ENCODE measurements around the gene EIF3F. TPM values are rescaled to one million over a fixed set of nuclear protein-coding genes. Genes with fewer than 3 reads are reported as not detected.

The EIF3F gene
- total RNA-seq, 4 donors from 2014 or later, result 187 to 263 (median 231) TPM

DNA sequence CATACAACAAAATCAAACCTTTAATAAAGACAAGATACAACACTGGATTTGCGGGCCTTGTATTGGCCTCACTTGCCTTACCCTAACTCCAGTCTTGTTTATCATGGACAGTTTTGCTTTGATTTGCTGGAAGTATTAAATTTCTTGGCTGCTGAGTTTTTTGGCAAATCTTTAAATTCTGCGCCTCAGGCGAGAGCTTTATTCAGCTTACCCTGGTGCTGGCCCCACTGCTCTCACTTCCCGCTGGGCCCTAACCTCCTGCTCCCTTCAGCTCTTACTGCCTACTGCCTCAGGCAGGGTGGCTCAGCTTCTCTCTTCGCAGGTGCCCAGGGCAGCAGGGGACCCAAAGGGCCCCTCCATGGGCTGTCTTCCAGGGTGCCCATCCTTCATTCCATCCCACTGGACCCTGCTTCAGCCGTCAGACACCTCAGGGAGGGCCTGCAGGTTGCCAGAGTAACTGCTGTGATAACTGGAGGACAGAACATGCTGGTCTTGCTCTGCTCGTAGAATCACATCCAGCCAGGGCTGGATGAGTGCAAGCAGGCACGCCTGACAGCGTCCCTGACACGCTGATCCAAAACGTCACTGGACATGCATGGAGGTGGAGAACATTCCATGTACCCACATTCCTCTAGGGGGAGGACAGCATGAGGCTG, 48.2 kb downstream of the EIF3F start:
- WGBS, 2 donors, result 75 to 82% methylated on average over 11 of the region's 11 CpGs
- H3K27ac ChIP-seq, result peak overlapping the region in 2 of 3 donors; percentile 49 to 57
- intact Hi-C loops (cut with DNase I), result no loop called here

DNA sequence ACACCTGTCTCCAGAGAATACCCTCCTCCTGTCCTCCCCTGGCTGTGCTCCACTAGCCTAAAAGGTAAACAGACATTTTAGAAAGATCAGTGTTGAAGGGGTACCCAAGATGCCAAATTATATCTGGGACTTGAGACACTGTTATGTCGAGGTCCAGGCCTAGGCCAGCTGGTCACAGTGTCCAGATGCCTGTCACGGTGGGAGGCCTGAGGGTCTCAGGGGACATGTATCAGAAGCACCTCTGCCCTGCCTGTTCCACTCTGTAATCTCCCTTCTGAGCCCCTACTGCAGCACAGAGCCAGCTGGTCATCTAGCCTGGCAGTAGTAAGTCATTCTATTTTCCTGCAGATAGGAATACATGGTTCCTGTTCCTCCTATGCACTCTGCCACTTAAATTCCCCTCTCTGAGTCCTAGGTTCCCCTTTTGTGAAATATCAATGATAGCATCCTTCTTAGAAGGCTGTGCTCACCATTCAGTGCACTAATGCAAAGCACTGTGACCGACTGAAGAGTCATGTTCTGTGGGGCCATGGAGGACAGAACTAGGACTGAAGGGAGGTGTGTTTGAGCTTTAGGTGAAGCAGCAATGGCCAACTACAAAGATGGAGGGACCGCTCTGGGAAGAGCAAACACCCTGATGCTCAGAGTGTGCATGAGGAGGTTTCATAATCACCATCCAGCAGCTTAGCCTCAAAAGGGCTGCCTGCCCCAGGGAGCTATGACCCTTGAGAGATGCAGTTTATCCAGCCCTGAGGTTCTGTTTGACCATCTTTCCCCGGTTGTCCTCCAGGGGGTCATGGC, 49.1 kb downstream of the EIF3F start:
- no peaks in the 10 kb centered on the region for H3K27me3 ChIP-seq
- H3K36me3 ChIP-seq, result no peaks in the 10 kb centered on the region
- peak overlapping the region in 1 of 3 donors; percentile 57 for H3K27ac ChIP-seq
- 78 to 86% methylated on average over 5 of the region's 5 CpGs for WGBS, 2 donors
- no peak overlapping the region for H3K4me3 ChIP-seq (replicated peaks in 1 of 3)
- no peak for DNase-seq
- intact Hi-C loops (cut with DNase I), result no loop called here
- no peaks in the 10 kb centered on the region for H3K9me3 ChIP-seq
- H3K4me1 ChIP-seq, result peaks cover 9 to 25% of the 10 kb centered on the region in 2 donors
- TF ChIP-seq, protein P1, sequence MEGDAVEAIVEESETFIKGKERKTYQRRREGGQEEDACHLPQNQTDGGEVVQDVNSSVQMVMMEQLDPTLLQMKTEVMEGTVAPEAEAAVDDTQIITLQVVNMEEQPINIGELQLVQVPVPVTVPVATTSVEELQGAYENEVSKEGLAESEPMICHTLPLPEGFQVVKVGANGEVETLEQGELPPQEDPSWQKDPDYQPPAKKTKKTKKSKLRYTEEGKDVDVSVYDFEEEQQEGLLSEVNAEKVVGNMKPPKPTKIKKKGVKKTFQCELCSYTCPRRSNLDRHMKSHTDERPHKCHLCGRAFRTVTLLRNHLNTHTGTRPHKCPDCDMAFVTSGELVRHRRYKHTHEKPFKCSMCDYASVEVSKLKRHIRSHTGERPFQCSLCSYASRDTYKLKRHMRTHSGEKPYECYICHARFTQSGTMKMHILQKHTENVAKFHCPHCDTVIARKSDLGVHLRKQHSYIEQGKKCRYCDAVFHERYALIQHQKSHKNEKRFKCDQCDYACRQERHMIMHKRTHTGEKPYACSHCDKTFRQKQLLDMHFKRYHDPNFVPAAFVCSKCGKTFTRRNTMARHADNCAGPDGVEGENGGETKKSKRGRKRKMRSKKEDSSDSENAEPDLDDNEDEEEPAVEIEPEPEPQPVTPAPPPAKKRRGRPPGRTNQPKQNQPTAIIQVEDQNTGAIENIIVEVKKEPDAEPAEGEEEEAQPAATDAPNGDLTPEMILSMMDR (IDR thresholded peaks at IDR 0.05), result no peak
- no peak for TF ChIP-seq POLR2A (IDR thresholded peaks at IDR 0.05)

More for the DNA sequence above, 48.2 kb downstream of the EIF3F start:
- TF ChIP-seq POLR2A (IDR thresholded peaks at IDR 0.05), result no peak
- TF ChIP-seq, protein P1 (IDR thresholded peaks at IDR 0.05), result no peak
- peak; percentile 53 to 58 for DNase-seq
- Histone ChIP-seq H3K36me3 (no peaks in the 10 kb centered on the region), H3K4me1 (peaks cover 9 to 25% of the 10 kb centered on the region in 2 donors), H3K27me3 (no peaks in the 10 kb centered on the region), H3K4me3 (replicated peaks in 1 of 3) (no peak overlapping the region), H3K9me3 (no peaks in the 10 kb centered on the region)

DNA sequence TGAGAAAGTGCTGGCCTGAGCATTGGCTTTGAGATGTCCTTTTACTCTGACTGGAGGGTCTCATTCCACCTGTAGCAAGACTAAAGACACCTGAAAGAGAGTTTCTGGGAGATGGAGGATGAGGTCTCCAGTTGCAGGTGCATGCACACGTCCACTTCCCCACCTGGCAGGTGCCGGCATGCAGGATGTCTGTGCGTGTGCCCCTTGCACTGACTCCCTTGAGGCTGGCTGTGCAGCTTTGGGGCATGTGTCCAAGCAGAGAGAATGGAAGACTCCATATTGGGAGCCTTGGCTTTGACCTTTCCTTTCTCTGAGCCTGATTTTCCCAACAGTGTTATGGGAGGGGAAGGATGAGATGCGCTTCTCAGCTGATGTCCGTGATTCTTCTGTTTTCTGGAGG, 49.8 kb downstream of the EIF3F start:
- Histone ChIP-seq H3K27ac (no peak overlapping the region), H3K27me3 (no peaks in the 10 kb centered on the region), H3K4me1 (peaks cover 9 to 23% of the 10 kb centered on the region in 2 donors), H3K9me3 (no peaks in the 10 kb centered on the region), H3K36me3 (no peaks in the 10 kb centered on the region), H3K4me3 (replicated peaks in 1 of 3) (no peak overlapping the region)
- TF ChIP-seq, protein P1 (IDR thresholded peaks at IDR 0.05), result no peak
- TF ChIP-seq POLR2A (IDR thresholded peaks at IDR 0.05), result no peak
- DNase-seq, result no peak
- intact Hi-C loops (cut with DNase I), result no loop called here
- WGBS, 2 donors, result 88 to 89% methylated on average over 5 of the region's 5 CpGs

DNA sequence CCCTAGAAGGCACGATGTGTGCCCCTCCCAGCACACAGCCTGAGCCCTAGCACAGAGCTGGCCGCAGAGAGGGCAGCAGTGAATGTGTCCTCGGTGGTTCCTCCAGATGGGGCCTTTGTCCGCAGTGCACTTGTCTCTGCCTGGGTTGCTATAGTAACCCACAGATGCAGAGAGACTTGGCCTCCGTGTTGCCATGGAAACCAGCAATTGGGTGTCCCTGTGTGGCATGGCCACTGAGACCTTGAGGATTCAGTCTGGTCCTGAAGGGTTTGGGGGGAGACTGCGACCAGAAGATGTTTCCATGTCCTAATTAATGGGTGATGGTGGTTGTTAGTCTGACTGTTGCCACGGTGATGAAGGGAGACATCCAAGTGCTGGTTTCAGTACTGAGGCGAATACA, 51.3 kb downstream of the EIF3F start:
- TF ChIP-seq POLR2A (IDR thresholded peaks at IDR 0.05), result no peak
- TF ChIP-seq, protein P1 (IDR thresholded peaks at IDR 0.05), result no peak
- Histone ChIP-seq H3K27ac (no peak overlapping the region), H3K36me3 (no peaks in the 10 kb centered on the region), H3K27me3 (no peaks in the 10 kb centered on the region), H3K9me3 (no peaks in the 10 kb centered on the region), H3K4me1 (peaks cover 2 to 9% of the 10 kb centered on the region in 2 donors), H3K4me3 (replicated peaks in 1 of 3) (no peak overlapping the region)
- intact Hi-C loops (cut with DNase I), result no loop called here
- DNase-seq, result no peak
- WGBS, 2 donors, result 81 to 90% methylated on average over 2 to 7 of the region's 8 CpGs
